HEK293 (cell line): ENCODE data around the gene FHIT.

ENCODE experiments used
- CTCF ChIA-PET: fragments of 350-600 bp; formaldehyde crosslinking; extraction: SDS; loops from one replicate; lab custom pipeline; 2021; ENCODE audit warnings: antibody characterized with exemption; lab: Yijun Ruan, JAX
- POLR2A ChIA-PET: fragments of 300-600 bp; formaldehyde crosslinking; extraction: SDS; loops from one replicate; lab custom pipeline; 2020; ENCODE audit warnings: antibody characterized with exemption, inconsistent platforms; lab: Yijun Ruan, JAX
- H3K27ac ChIP-seq: fragments of 200-500 bp; sonication (Bioruptor generic); 2 replicates; pipeline ENCODE4 v1.5.1; 2014; ENCODE audit warnings: low read depth, low read length, control low read depth, inconsistent platforms; ENCODE audit errors: extremely low read depth
- H3K36me3 ChIP-seq, 2 experiments: fragments of 200-500 bp in 1 of 2; sonication (Bioruptor generic) in 1 of 2; 1 replicate in 1 of 2; 2 replicates in 1 of 2; pipeline ENCODE4 v1.5.1; 2014 to 2017; ENCODE audit warnings: inconsistent platforms in 2 of 2, low read length in 2 of 2; ENCODE audit not compliant: control insufficient read depth in 2 of 2, insufficient read depth in 1 of 2
- H3K4me1 ChIP-seq: fragments of 200-500 bp; sonication (Bioruptor generic); 2 replicates; pipeline ENCODE4 v1.5.1; 2014; ENCODE audit warnings: mild to moderate bottlenecking, low read length, inconsistent platforms; ENCODE audit not compliant: control insufficient read depth, insufficient read depth
- H3K4me3 ChIP-seq: 2 replicates; pipeline ENCODE4 v1.5.1; 2011; ENCODE audit warnings: low read depth, mild to moderate bottlenecking, control low read depth, low read length, moderate library complexity
- H3K9me3 ChIP-seq: fragments of 200-500 bp; sonication (Bioruptor generic); 2 replicates; pipeline ENCODE4 v1.5.1; 2014; ENCODE audit warnings: low read depth, low read length, inconsistent platforms; ENCODE audit not compliant: control insufficient read depth, insufficient read depth
- EGR2 ChIP-seq: fragments of 450-650 bp; formaldehyde crosslinking; IDR thresholded peaks from 2 replicates; pipeline ENCODE4 v1.5.1; 2016; ENCODE audit warnings: low read depth, missing biosample characterization, missing genetic modification characterization
- MZF1 ChIP-seq: fragments of 450-650 bp; formaldehyde crosslinking; IDR thresholded peaks from 2 replicates; pipeline ENCODE4 v1.5.1; 2017; ENCODE audit warnings: missing biosample characterization, missing genetic modification characterization, borderline replicate concordance
- OSR2 ChIP-seq: fragments of 450-650 bp; formaldehyde crosslinking; IDR thresholded peaks from 2 replicates; pipeline ENCODE4 v1.5.1; 2016; ENCODE audit warnings: missing biosample characterization, missing genetic modification characterization
- RBAK ChIP-seq: fragments of 450-650 bp; formaldehyde crosslinking; IDR thresholded peaks from 2 replicates; pipeline ENCODE4 v1.5.1; 2016; ENCODE audit warnings: missing biosample characterization, missing genetic modification characterization
- SCRT1 ChIP-seq: fragments of 450-650 bp; formaldehyde crosslinking; IDR thresholded peaks from 2 replicates; pipeline ENCODE4 v1.5.1; 2016; ENCODE audit warnings: missing biosample characterization, missing genetic modification characterization, borderline replicate concordance
- SP3 ChIP-seq: fragments of 450-650 bp; formaldehyde crosslinking; IDR thresholded peaks from 2 replicates; pipeline ENCODE4 v1.5.1; 2016; ENCODE audit warnings: missing biosample characterization, missing genetic modification characterization
- TCF7L2 ChIP-seq: IDR thresholded peaks from 2 replicates; pipeline ENCODE4 v1.6.1; 2011; ENCODE audit warnings: low read depth, mild to moderate bottlenecking, inconsistent platforms, low read length, moderate library complexity, borderline replicate concordance
- ZBTB21 ChIP-seq: fragments of 450-650 bp; formaldehyde crosslinking; IDR thresholded peaks from 2 replicates; pipeline ENCODE4 v1.5.1; 2017; ENCODE audit warnings: missing biosample characterization, missing genetic modification characterization
- ZIC2 ChIP-seq: fragments of 450-650 bp; formaldehyde crosslinking; IDR thresholded peaks from 2 replicates; pipeline ENCODE4 v1.5.1; 2016; ENCODE audit warnings: missing biosample characterization, missing genetic modification characterization
- ZNF138 ChIP-seq: fragments of 450-650 bp; formaldehyde crosslinking; IDR thresholded peaks from 2 replicates; pipeline ENCODE4 v1.5.1; 2016; ENCODE audit warnings: missing biosample characterization, missing genetic modification characterization, borderline replicate concordance
- ZNF146 ChIP-seq: fragments of 450-650 bp; formaldehyde crosslinking; IDR thresholded peaks from 2 replicates; pipeline ENCODE4 v1.5.1; 2016; ENCODE audit warnings: missing biosample characterization, missing genetic modification characterization
- ZNF174 ChIP-seq: fragments of 450-650 bp; formaldehyde crosslinking; IDR thresholded peaks from 2 replicates; pipeline ENCODE4 v1.5.0; 2017; ENCODE audit warnings: missing biosample characterization, mild to moderate bottlenecking, missing genetic modification characterization
- ZNF18 ChIP-seq: fragments of 450-650 bp; formaldehyde crosslinking; IDR thresholded peaks from 2 replicates; pipeline ENCODE4 v1.5.1; 2016; ENCODE audit warnings: missing biosample characterization, missing genetic modification characterization
- ZNF214 ChIP-seq: fragments of 450-650 bp; formaldehyde crosslinking; IDR thresholded peaks from 2 replicates; pipeline ENCODE4 v1.5.1; 2017; ENCODE audit warnings: missing biosample characterization, mild to moderate bottlenecking, missing genetic modification characterization, borderline replicate concordance
- ZNF221 ChIP-seq: fragments of 450-650 bp; formaldehyde crosslinking; IDR thresholded peaks from 2 replicates; pipeline ENCODE4 v1.5.1; 2017; ENCODE audit warnings: missing biosample characterization, missing genetic modification characterization, borderline replicate concordance
- ZNF501 ChIP-seq: fragments of 450-650 bp; formaldehyde crosslinking; IDR thresholded peaks from 2 replicates; pipeline ENCODE4 v1.5.1; 2016; ENCODE audit warnings: missing biosample characterization, missing genetic modification characterization
- ZNF514 ChIP-seq: fragments of 450-650 bp; formaldehyde crosslinking; IDR thresholded peaks from 2 replicates; pipeline ENCODE4 v1.5.1; 2016; ENCODE audit warnings: missing biosample characterization, missing genetic modification characterization
- ZNF544 ChIP-seq: fragments of 450-650 bp; formaldehyde crosslinking; IDR thresholded peaks from 2 replicates; pipeline ENCODE4 v1.5.0; 2017; ENCODE audit warnings: missing biosample characterization, missing genetic modification characterization
- ZNF571 ChIP-seq: fragments of 450-650 bp; formaldehyde crosslinking; IDR thresholded peaks from 2 replicates; pipeline ENCODE4 v1.5.0; 2017; ENCODE audit warnings: missing biosample characterization, missing genetic modification characterization
- ZNF585B ChIP-seq: fragments of 450-650 bp; formaldehyde crosslinking; IDR thresholded peaks from 2 replicates; pipeline ENCODE4 v1.5.1; 2016; ENCODE audit warnings: missing biosample characterization, missing genetic modification characterization
- ZNF704 ChIP-seq: fragments of 450-650 bp; formaldehyde crosslinking; IDR thresholded peaks from 2 replicates; pipeline ENCODE4 v1.5.1; 2016; ENCODE audit warnings: missing biosample characterization, missing genetic modification characterization
- ZNF707 ChIP-seq: fragments of 450-650 bp; formaldehyde crosslinking; IDR thresholded peaks from 2 replicates; pipeline ENCODE4 v1.5.1; 2016; ENCODE audit warnings: missing biosample characterization, missing genetic modification characterization
- ZNF747 ChIP-seq: fragments of 450-650 bp; formaldehyde crosslinking; IDR thresholded peaks from 2 replicates; pipeline ENCODE4 v1.5.1; 2016; ENCODE audit warnings: missing biosample characterization, missing genetic modification characterization
- ZNF76 ChIP-seq: fragments of 450-650 bp; formaldehyde crosslinking; IDR thresholded peaks from 2 replicates; pipeline ENCODE4; 2016; ENCODE audit warnings: low read depth, missing biosample characterization, missing genetic modification characterization, borderline replicate concordance
- ZSCAN5A ChIP-seq: fragments of 450-650 bp; formaldehyde crosslinking; IDR thresholded peaks from 2 replicates; pipeline ENCODE4 v1.5.1; 2016; ENCODE audit warnings: missing biosample characterization, missing genetic modification characterization
- ZXDB ChIP-seq: fragments of 450-650 bp; formaldehyde crosslinking; IDR thresholded peaks from 2 replicates; pipeline ENCODE4 v1.5.1; 2016; ENCODE audit warnings: missing biosample characterization, missing genetic modification characterization
- TF ChIP-seq, protein P1 (sequence below): fragments of 450-650 bp; formaldehyde crosslinking; IDR thresholded peaks from 2 replicates; pipeline ENCODE4 v1.5.1; 2016; ENCODE audit warnings: missing biosample characterization, missing genetic modification characterization

FHIT gene

DNA sequence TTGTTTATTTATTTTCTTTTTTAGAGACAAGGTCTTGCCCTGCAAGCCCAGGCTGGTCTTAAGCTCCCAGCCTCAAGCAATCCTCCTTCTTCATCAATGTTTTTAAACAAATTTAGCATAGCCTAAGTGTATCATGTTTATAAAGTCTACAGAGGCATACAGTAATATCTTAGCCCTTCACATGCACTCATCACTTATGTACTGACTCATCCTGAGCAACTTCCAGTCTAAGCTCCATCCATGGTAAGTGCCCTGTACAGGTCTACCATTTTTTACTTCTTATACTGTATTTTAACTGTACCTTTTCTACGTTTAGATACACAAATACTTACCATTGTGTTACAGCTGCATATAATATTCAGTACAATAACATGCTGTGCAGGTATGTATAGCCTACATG is 860.0 kb downstream of the FHIT start (continued):
- no peak for TF ChIP-seq SCRT1
- TF ChIP-seq ZNF138, result no peak
- no peak for TF ChIP-seq ZNF747 (tag by site-specific recombination)
- TF ChIP-seq ZXDB (tag by site-specific recombination), result no peak
- TF ChIP-seq ZNF571 (tag by site-specific recombination), result no peak
- TF ChIP-seq SP3 (tag by site-specific recombination), result no peak
- TF ChIP-seq, all 188 proteins: peak for 0

DNA sequence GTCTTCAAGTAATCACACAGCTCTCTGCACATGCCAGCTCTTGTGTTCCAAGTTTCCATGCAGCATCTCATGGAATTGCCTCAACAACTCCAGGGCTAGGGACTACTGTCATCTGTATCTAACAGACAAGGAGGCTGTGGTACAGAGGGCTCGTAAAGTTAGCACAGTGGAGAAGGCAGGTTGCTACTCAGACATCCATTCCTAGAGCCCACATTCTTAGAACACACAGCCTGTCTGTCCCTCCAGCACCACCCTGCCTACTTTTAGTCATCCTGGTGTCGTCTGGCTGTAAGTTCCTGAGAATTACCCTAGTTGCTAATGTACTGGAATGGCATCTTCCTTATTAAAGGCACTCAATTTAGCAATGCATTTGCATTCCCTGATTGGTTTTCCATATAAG is 862.5 kb downstream of the FHIT start:
- POLR2A ChIA-PET, result no interaction called here
- no peaks in the 10 kb centered on the region for H3K36me3 ChIP-seq
- H3K4me3 ChIP-seq, result no peak overlapping the region
- no peak for TF ChIP-seq EGR2 (tag by site-specific recombination)
- TF ChIP-seq ZNF221 (tag by site-specific recombination), result no peak
- no peak for TF ChIP-seq ZSCAN5A (tag by site-specific recombination)
- no peak for TF ChIP-seq TCF7L2
- TF ChIP-seq ZNF707, result no peak
- no peak for TF ChIP-seq ZNF214 (tag by site-specific recombination)
- TF ChIP-seq ZNF585B (tag by site-specific recombination), result no peak
- TF ChIP-seq, protein P1, sequence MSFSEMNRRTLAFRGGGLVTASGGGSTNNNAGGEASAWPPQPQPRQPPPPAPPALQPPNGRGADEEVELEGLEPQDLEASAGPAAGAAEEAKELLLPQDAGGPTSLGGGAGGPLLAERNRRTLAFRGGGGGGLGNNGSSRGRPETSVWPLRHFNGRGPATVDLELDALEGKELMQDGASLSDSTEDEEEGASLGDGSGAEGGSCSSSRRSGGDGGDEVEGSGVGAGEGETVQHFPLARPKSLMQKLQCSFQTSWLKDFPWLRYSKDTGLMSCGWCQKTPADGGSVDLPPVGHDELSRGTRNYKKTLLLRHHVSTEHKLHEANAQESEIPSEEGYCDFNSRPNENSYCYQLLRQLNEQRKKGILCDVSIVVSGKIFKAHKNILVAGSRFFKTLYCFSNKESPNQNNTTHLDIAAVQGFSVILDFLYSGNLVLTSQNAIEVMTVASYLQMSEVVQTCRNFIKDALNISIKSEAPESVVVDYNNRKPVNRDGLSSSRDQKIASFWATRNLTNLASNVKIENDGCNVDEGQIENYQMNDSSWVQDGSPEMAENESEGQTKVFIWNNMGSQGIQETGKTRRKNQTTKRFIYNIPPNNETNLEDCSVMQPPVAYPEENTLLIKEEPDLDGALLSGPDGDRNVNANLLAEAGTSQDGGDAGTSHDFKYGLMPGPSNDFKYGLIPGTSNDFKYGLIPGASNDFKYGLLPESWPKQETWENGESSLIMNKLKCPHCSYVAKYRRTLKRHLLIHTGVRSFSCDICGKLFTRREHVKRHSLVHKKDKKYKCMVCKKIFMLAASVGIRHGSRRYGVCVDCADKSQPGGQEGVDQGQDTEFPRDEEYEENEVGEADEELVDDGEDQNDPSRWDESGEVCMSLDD, result no peak
- no peak for TF ChIP-seq ZNF174 (tag by site-specific recombination)
- TF ChIP-seq ZNF704 (tag by site-specific recombination), result no peak
- TF ChIP-seq OSR2 (tag by site-specific recombination), result no peak
- TF ChIP-seq ZNF18 (tag by site-specific recombination), result no peak
- TF ChIP-seq, all 188 proteins: peak for 0
- H3K4me1 ChIP-seq, result no peaks in the 10 kb centered on the region
- CTCF ChIA-PET, result no interaction called here
- no peak overlapping the region for H3K27ac ChIP-seq
- H3K9me3 ChIP-seq, result no peaks in the 10 kb centered on the region

DNA sequence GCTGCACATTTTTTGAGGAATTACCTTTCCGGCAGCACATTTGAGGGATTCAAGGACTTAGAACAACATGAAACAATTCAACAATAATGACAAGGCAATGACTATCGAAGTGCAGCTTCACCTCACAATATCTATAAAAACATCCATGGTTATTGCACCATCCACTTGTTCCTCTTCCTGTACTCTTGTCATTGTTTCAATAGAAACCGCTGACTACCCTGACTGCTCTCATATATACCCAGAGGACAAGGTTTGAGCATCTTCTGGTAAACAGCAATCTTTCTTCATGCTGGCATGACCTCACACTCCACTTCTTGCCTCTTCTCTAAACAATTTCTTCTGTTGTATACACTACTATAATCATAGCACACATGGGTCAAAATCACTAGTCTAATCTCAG is 864.9 kb downstream of the FHIT start:
- H3K36me3 ChIP-seq, result no peaks in the 10 kb centered on the region
- no peak overlapping the region for H3K27ac ChIP-seq
- H3K4me1 ChIP-seq, result no peaks in the 10 kb centered on the region
- no peaks in the 10 kb centered on the region for H3K9me3 ChIP-seq
- ChIA-PET POLR2A (no interaction called here), CTCF (no interaction called here)
- no peak overlapping the region for H3K4me3 ChIP-seq
- no peak for TF ChIP-seq ZNF501
- no peak for TF ChIP-seq TCF7L2
- TF ChIP-seq ZNF544 (tag by site-specific recombination), result no peak
- no peak for TF ChIP-seq ZIC2 (tag by site-specific recombination)
- TF ChIP-seq MZF1, result no peak
- TF ChIP-seq ZNF76, result no peak
- TF ChIP-seq ZNF514 (tag by site-specific recombination), result no peak
- TF ChIP-seq ZNF146 (tag by site-specific recombination), result no peak
- no peak for TF ChIP-seq ZBTB21
- no peak for TF ChIP-seq RBAK (tag by site-specific recombination)
